Suppressor macrophage treated with lipopolysaccharide for 1 hour (primary cell): ENCODE data around the gene PCDH9.
A peak's percentile ranks its signal among the peaks of the same experiment; 100 is the strongest.

Source experiments
- DNase-seq, 3 donors: peaks; one replicate each; pipeline ENCODE4 v3.0.0-alpha.2; 2020 to 2022

PCDH9 gene

DNA sequence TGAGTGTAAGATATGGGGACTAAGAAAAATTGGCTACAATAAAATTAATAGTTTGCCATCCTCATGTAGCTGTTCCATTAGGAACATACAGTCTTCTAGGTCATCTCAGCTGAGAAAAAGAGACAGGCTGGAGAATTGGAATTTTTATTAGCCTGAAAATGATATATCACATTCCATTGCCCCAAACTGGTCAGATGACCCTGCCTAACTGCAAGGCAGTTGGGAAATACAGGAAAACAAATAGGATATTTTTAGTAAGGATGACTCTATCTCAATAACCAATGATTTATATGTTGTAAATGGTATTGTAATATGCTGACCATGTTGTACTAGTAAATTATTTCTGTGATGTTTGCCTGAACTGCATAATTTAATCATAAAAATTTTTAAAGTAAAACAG, 673.8 kb downstream of the PCDH9 start:
- DNase-seq, result peak; percentile 9 to 29 (median 22)

DNA sequence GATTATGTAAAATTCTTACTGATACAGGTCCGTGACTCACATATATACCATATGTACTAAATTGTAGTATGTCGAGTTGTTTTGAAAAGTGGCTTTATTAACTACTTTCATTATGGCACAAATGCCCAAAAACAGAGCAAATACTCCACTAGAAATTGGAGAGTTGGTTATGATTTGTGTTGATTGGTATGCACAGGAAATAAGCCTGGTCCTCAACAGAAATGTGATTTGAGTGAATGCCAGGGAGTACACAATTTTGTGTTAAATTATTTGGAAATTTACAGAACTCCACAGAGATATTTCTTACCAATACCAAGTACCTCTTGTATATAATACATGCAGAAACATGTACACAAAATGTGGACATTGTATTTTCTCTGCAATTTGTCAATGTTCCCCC, 676.7 kb downstream of the PCDH9 start:
- no peak for DNase-seq

DNA sequence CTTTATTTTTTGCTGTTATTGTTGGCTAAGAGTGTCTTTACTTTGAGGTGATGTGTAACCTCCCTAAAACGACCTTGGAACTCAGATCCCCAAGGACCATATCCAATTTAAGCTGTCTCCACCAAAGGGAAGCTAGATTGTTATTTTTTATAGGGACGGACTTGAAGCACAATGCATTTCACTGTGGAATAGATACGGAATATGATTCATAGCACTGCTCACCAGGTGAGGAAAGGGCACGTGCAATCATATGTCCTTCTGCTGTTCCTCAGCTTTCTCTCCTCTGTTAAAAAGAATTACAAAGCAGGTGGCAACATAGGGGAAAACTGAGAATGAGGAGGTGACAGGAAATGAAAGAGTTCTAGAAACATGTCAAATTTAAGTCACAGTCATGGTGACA, 679.0 kb downstream of the PCDH9 start:
- no peak for DNase-seq

DNA sequence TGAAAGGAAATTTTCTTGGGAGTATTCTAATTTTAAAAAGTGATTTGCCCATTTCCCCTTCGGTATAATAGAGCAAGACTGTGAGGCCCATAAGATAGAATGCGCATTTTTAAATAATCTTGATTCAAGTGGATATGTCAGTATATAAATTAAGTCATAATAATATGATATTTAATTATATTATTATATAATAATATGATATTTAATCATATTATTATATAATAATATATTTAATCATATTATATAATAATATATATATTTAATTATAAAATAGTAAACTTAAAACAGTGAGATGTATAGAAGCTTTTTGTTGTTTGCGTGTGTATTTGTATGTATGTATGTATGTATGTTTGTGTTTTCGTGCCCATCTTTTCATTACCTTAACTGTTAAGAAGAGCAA, 682.5 kb downstream of the PCDH9 start:
- no peak for DNase-seq

DNA sequence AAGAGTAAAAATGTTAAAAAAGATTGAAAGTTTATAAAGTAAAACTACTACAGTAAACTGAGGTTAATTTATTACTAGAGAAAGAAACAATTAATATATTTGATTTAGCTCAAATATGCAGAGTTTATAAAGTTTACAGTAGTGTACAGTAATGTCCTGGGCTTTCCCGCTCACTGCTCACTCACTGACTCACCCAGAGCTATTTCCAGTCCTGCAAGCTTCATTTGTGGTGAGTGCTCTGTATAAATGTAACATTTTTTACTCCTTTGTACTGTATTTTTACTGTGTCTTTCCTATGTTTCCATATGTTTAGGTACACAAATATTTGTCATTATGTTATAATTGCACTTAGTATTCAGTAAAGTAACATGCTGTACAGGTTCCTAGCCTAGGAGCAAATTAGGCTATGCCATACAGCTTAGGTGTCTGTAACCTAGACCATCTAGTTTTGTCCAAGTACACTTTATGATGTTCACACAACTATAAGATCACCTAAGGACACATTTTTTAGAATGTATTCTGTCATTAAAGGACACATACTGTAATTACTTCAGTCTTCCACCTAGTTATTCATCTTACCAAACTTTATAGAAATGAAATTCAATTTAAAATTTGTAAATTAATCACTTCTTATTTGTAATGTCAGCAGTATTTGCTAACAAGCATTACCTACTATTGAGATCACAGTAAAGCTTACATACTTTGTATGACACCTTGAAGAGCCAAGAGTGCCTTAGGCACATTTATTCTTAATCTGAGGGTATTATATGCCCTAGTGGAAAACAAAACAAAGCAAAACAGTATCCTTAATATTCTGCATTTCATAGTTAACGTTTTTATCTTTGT, 683.4 kb downstream of the PCDH9 start:
- peak in 2 of 3 donors; percentile 4 to 19 for DNase-seq

DNA sequence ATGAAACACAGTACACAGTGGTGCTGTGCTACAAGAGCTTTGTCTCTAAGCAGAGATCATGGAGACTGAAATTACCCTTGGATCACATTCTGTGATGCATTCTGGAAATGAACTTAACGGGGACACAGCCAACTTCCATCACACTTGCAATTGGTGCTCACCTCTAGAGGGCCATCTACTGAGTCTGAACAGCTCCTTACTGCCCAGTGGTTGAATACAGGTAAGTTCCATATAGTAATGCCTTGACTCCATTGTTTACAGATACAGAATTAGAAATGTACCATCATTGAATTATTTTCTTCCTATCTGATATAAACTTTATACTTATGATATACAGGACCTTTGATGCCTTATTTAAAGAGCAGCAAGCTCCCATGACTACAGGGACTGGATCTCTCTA, 686.4 kb downstream of the PCDH9 start:
- DNase-seq, result no peak

DNA sequence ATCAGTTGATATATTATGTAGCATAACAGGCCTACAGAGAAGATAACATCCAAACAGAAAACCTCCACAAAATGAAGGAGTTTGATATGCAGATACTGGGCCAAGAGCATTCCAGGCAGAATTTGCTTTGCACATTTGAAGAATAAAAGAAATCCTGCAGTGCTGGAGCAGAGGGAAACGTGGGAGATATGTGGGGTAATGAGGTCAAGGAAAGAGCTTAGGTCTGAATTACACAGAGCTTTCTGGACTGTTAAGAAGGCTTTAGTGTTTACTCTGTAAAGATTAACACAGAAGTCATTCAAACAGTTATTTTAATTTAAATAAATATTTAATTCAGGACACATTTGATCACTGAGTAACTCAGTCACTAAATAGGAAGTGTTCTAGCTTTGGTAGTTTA, 692.7 kb downstream of the PCDH9 start:
- no peak for DNase-seq

DNA sequence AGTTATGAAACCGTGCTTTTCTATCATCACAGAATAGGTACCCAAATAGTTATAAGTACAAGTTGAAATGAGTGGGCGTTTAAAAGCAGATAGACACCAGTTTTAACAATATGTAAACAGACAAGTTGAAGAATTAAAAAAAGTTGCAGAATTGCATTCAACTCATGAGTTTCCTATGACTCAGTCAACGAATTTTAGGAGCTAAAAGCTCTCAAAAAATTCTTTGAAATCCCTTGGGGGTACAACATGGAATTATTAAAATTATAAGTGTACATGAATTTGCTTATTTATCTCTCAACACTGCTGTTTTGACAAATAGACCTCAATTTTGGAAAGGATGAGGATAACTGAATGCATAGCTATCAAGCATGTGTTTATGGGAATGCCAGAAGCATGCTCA, 693.4 kb downstream of the PCDH9 start:
- no peak for DNase-seq

DNA sequence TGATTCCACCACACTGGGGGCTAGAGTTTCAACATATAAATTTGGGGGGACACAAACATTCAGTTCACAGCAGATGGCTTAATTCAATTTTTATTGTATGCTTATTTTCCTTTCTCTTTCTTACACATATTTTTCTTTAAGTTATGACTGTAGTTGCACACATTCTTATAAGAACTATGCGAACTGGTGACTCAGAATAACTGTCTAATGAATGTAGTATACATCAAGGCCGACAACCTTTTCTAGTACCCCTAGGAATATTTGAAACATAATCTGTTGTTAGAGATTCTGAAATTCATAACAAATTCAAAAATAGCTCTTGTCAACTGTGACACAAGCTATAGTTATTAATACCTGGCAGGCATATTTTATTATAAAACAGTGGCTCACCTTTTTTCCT, 695.6 kb downstream of the PCDH9 start:
- DNase-seq, result no peak

DNA sequence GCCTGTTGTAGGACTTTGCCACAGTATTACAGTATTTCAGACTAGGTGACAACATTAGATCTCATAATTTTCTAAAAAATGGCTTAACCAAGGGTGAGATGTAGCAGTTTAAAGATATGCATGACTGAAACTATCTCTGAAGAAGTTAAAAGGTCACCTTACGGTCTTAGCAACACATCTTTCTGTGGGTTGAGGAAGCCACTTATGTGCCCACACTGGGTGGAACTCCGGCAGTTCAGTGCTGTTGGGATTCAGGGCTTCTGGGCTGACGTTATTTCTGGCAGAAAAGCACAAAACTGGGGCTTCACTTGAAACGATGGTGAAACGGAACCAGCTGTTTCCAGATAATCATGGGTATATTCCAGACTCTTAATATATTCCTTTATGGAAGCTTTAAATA, 697.3 kb downstream of the PCDH9 start:
- no peak for DNase-seq

DNA sequence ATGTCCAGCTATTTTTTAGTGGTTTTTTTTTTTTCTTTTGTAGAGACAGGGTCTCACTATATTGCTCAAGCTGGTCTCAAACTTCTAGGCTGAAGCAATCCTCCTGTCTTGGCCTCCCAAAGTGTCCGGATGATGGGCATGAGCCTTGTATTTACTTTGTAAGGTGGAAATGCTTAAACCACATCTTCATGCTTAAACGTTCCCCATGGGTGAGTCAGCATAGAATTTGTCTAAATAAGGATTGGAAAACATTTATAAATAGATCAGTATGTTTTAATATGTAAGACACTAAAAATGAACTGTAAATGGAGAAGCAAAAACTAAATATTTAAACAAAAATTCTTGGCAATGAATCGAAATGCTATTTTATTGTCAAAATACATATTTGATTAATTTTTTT, 698.0 kb downstream of the PCDH9 start:
- no peak for DNase-seq

DNA sequence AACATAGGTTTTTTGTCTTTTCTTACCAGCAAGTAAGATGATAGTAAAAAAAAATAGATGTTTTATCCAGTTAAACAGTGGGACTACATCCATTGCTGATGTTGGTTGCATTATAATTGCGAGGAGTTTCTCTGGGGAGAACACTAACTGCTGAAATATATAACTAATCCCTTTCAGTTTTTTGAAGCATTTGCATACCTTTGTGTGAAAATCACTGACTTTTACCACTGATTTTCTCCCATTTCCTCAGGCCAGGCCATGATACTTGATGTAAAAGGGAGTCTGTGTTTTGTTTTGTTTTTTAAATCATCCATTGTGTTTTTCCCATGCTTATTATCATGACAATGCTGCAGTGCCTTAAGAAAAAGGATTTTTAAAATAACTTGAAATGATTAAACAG, 699.5 kb downstream of the PCDH9 start:
- DNase-seq, result no peak

DNA sequence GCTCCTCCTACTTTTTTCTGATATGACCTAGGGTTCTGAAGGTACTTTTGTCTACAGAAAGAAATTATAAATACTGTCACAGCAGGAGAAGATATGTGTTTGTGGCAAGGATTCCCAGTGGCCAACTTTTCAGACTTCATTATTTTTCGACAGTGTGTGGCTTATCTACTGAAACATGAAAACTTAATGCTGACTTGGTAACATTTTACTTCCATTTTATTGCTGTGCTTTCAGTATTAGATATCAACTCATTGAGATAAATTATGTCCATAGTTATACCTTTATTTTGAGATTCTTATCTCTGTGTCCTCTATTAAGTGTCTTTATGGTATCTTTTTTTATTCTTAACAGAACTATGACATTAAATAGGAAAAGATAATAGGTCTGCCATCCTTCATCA, 700.0 kb downstream of the PCDH9 start:
- DNase-seq, result no peak

DNA sequence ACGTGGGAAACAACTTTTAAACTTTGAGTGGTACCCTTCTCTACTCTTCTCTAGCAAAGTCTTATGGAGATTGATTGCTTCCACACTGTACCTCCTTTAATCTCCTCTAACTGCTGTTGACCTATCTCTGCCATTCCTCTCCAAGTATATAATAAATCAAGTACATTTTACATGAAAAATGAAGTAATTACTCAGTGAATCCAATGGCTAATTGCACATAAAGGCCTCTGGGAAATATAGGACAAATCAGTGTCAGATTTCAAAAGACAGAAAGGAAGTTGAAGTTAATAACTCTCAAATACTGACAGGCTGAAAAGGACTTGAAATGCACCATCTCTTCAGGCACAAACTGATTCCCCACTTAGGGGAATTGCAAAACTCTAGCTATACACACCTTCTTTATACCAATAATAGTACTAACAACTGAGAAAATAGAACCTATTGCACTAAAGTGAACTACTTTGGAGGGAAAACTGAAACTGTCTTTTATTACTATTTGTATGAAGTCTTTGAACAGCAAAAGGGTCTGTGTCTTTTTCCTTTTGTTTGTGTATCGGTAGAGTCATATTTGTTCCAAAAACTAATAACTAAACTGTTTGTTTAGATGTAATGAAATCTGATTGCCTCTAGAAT, 701.1 kb downstream of the PCDH9 start:
- DNase-seq, result no peak

DNA sequence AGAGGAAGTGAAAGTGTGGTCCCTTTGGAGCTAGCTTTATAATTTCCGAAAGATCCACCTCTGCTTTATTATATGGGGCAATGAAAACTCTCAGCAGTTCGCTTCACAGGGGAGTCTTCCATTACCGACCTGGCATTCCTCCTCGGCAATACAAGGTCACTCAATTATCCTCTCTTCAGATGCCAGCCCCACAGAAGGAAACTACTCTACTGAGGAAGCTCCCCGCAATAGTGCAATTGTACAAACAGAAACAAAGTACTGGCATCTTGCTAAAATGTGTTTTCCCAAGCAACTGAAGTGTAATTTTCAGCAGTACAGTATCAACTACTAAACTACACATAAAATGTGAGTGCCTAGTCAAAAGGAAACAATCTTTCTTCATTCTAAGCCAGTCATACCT, 702.0 kb downstream of the PCDH9 start:
- DNase-seq, result no peak

DNA sequence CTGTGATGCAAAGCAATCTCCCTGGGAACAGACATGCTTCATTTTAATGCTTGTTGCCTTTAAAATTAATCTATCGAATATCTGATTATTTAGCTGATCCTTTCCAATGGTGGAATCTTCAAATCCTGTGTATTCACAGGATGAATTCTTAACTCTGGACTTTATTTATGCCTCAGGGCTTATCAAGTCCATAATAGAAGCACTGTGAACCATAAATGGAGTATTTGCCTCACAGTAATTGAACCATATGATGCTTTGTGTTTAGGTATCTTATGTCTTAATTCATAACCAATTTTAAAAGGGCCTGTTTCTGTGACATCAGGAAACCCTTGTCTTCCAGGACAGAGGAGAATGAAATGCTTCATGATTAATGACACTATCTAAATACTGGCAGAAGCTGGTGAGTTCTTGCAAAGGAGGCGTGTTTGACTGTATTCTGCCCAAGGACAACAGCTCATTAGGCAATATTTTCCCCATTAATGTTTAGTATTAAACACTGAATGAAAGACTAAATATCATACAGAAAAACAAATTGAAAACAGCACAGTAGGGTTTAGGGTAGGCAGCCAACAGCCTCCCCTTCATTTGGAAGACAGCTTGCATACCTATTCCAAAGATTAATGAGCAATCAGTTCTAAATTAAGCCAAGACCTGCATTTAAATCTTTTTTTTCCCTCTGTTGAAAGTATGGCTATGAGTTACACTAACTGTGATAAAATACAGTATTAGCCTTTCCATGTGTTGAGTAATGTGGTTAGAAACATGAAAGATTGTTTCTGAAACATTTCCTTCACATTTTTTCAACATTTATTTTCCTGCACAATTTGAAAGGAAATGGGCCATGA, 709.4 kb downstream of the PCDH9 start:
- no peak for DNase-seq

DNA sequence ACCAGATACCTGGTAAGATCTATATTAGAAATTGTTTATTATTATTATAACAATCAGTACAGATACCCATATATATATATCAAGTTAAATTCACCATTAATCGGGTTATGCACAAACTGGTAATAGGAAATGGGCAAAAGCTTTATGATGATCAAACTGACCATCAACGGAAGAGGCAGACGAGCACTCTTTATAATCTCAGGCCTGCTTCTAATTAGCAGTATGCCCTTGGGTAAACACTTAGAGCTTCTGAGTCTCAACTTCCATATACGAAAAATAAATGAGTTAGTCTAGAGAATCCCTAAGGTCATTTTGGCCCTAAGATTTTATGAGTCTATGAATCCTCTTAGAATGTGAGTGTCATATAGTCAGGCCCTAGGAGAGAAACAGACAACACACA, 710.9 kb downstream of the PCDH9 start:
- DNase-seq, result no peak

DNA sequence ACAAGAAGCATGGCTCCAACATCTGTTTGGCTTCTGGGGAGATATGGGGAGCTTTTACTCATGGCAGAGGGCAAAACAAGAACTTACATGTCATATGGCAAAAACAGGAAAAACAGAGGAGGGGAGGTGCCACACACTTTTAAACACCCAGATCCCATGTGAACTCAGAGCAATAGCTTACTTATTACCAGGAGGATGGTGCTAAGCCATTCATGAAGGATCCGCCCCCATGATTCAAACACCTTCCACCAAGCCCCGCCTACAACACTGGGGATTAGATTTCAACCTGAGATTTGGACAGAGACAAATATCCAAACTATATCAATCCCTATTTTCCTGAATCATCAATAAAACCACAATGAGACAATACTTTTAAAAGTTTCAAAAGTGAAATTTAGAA, 712.1 kb downstream of the PCDH9 start:
- DNase-seq, result no peak

DNA sequence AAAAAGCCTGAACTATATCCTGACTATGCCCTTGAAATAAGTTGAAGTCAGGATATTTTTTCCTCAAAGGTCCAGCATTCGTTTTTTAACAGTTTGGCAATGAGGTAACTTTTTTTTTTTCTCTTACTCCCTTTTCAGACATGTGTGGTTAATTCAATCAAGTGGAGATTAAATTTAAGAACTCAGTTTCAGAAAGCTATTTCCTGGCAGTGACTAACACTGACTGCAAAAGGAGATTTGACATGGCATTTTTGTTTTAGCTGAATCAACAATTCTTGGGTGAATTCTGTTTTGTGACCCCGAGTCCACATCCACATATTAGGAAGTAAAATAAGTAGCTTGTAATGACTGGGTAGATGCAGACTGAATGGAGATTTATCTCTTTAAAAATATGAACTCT, 716.4 kb downstream of the PCDH9 start:
- DNase-seq, result peak in 2 of 3 donors; percentile 40 to 47

DNA sequence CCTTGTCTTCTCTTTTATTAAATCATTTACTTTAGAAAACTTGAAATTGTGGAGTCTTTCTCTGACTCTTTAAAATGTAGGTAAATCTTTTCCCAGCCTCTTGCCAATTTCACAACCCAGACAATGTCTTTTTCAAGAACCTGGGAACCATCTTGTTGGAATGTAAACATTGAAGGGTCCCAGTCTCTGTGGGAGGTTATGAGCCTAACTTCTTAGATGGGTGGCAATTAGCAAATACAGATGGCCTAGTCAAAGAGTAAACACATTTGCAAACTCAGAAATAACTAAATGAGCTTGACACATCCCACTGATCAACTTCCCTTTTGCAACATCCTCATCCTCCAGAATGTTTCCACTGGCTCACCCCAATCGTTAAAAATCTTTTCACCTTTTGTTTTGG, 721.0 kb downstream of the PCDH9 start:
- DNase-seq, result no peak

DNA sequence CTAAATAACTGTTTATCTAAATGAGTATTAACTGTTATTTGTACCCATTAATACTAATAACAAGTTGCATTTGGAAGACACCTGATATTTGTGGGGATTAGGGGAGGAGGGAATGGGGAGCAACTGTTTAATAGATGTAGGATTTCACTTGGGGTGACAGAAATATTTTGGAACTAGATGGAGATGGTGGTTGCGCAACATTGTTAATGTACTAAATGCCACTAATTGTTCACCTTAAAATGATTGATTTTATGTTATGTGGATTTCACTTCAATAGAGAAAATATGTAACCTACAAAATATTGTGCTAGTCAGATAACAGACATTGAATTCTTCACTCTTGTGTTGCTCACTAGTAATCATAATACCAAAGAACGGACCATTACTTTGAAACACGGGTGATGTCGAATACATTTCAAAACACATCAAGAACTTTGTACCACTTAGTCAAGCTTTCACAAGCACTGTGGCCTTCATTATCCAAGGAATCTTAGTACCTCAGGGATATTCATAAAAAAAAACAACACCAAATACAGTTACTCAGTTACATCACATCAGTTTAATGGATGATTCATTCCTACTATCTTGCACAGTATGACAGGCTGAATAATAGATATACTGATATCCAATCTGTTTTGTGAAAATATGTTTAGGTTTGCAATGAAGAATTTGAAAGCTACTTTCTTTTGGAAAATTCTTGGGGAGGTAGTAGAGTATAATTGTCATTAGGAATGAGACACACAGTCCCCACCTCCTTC, 721.8 kb downstream of the PCDH9 start:
- no peak for DNase-seq

DNA sequence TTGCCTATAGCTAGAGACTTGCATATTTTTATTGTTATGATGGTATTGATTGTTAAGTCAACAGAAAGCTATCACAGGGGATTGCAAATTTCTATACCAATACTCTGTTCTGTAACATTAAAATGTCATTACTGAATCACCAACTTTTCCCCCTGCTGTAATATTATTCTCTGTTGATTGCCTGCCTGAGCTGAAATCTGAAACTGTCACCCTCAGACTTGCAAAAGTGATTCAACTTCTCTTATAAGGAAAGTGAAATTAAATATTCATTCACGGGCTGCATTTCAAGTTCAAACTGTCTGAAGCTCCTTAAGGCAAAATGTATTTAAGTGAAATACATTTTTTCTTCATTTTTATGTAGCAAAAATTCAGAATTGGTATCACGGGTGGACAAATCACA, 723.2 kb downstream of the PCDH9 start:
- peak in 1 of 3 donors; percentile 22 for DNase-seq
